B cell (primary cell): ENCODE measurements around the gene HSPA12B. TPM values are rescaled to one million over a fixed set of nuclear protein-coding genes. Genes with fewer than 3 reads are reported as not detected.

Experiments
- ATAC-seq: fragments of 200-7000 bp; cut with Tn5 transposase; one replicate; pipeline ENCODE4 v1.10.0; 2021; ENCODE audit warnings: low read depth, mild to moderate bottlenecking, moderate number of reproducible peaks, moderate library complexity
- CTCF ChIA-PET: fragments of 350-600 bp; sonication (Branson Sonifier 250); formaldehyde crosslinking; loops from one replicate; lab custom pipeline; 2021; ENCODE audit warnings: antibody characterized with exemption, inconsistent platforms; lab: Charles Lee
- POLR2A ChIA-PET: fragments of 350-600 bp; sonication (Branson Sonifier 250); formaldehyde crosslinking; loops from one replicate; lab custom pipeline; 2021; ENCODE audit warnings: antibody characterized with exemption; lab: Charles Lee
- DNase-seq: peaks from one replicate; pipeline ENCODE4 v3.0.0; 2013
- H2AFZ ChIP-seq: 2 replicates; pipeline ENCODE4 v1.6.1; 2012; ENCODE audit warnings: mild to moderate bottlenecking, low read depth, low read length; ENCODE audit not compliant: insufficient read depth, poor library complexity, severe bottlenecking
- H3K27ac ChIP-seq, 2 donors: 1 replicate in 1 of 2; 2 replicates in 1 of 2; pipeline ENCODE4 v1.5.1; 2012 to 2013; ENCODE audit warnings: low read length in 2 of 2, mild to moderate bottlenecking in 2 of 2, moderate library complexity in 1 of 2
- H3K27me3 ChIP-seq, 4 experiments: fragments of 200-600 bp in 1 of 4; sonication (generic) in 1 of 4; replicated peaks in 1 of 4; 1 replicate in 2 of 4; 2 replicates in 2 of 4; pipeline versions ENCODE4 v1.6.1 to v1.7.0; 2013 to 2016; ENCODE audit warnings: low read length in 3 of 4, mild to moderate bottlenecking in 2 of 4, mixed read lengths in 1 of 4, moderate library complexity in 1 of 4; ENCODE audit not compliant: insufficient read depth in 4 of 4, control insufficient read depth in 3 of 4; ENCODE audit errors: control extremely low read depth in 1 of 4
- H3K36me3 ChIP-seq, 2 experiments: replicated peaks in 1 of 2; 1 replicate in 1 of 2; 2 replicates in 1 of 2; pipeline versions ENCODE4 v1.6.1 to v1.7.1; 2013; ENCODE audit warnings: low read length in 1 of 2; ENCODE audit not compliant: insufficient read depth in 2 of 2, control insufficient read depth in 1 of 2; ENCODE audit errors: control extremely low read depth in 1 of 2, extremely low read depth in 1 of 2
- H3K4me1 ChIP-seq, 2 donors: fragments of 200-600 bp in 1 of 2; sonication (generic) in 1 of 2; 1 replicate in 1 of 2; 2 replicates in 1 of 2; pipeline versions ENCODE4 v1.5.1 to v1.6.1; 2013 to 2017; ENCODE audit warnings: low read length in 2 of 2; ENCODE audit not compliant: control insufficient read depth in 2 of 2, insufficient read depth in 2 of 2
- H3K4me2 ChIP-seq: replicated peaks from 2 replicates; pipeline ENCODE3; 2012; ENCODE audit warnings: mild to moderate bottlenecking, low read depth, low read length; ENCODE audit not compliant: poor library complexity, severe bottlenecking
- H3K4me3 ChIP-seq, 5 experiments: fragments of 200-600 bp in 1 of 5; sonication (generic) in 1 of 5; 1 replicate in 3 of 5; 2 replicates in 2 of 5; pipeline versions ENCODE4 v1.5.1 to v1.7.0; 2011 to 2016; ENCODE audit warnings: low read length in 4 of 5, mild to moderate bottlenecking in 4 of 5, low read depth in 2 of 5, control low read depth in 1 of 5, moderate library complexity in 1 of 5; ENCODE audit not compliant: insufficient read depth in 1 of 5; ENCODE audit errors: control extremely low read depth in 1 of 5, extremely low read depth in 1 of 5
- H3K79me2 ChIP-seq: fragments of 200-600 bp; sonication (generic); one replicate; pipeline ENCODE4 v1.6.0; 2016; ENCODE audit warnings: low read length; ENCODE audit not compliant: control insufficient read depth, insufficient read depth
- H3K9ac ChIP-seq: fragments of 200-600 bp; sonication (generic); 2 replicates; pipeline ENCODE4 v1.6.1; 2017; ENCODE audit warnings: mild to moderate bottlenecking, low read length, moderate library complexity
- H3K9me3 ChIP-seq, 3 donors: one replicate each; pipeline versions ENCODE4 v1.6.1 to v1.7.1; 2013; ENCODE audit warnings: low read length in 2 of 3; ENCODE audit not compliant: control insufficient read depth in 2 of 3, insufficient read depth in 1 of 3; ENCODE audit errors: control extremely low read depth in 1 of 3
- H4K20me1 ChIP-seq: 2 replicates; pipeline ENCODE4 v1.6.0; 2012; ENCODE audit warnings: mild to moderate bottlenecking, low read length; ENCODE audit not compliant: insufficient read depth, control insufficient read depth, poor library complexity, severe bottlenecking
- H3K27ac Mint-ChIP-seq: one replicate; pipeline ENCODE4 v1.8.0; 2021; ENCODE audit warnings: mixed read lengths
- H3K27me3 Mint-ChIP-seq: one replicate; pipeline ENCODE4 v1.8.0; 2021; ENCODE audit warnings: mixed read lengths
- H3K4me1 Mint-ChIP-seq: one replicate; pipeline ENCODE4 v1.8.0; 2021; ENCODE audit warnings: mixed read lengths
- H3K4me3 Mint-ChIP-seq: one replicate; pipeline ENCODE4 v1.8.0; 2021; ENCODE audit warnings: mixed read lengths
- H3K9me3 Mint-ChIP-seq: one replicate; pipeline ENCODE4 v1.8.0; 2022; ENCODE audit warnings: mixed read lengths; ENCODE audit not compliant: insufficient read depth
- EZH2 ChIP-seq: IDR thresholded peaks from 2 replicates; pipeline ENCODE4 v1.6.1; 2012; ENCODE audit warnings: borderline replicate concordance, low read depth, mild to moderate bottlenecking, moderate library complexity, low read length; ENCODE audit not compliant: insufficient read depth, poor library complexity, severe bottlenecking
- WGBS: methylation state at CpG from one replicate; pipeline ENCODE4 v1.1.5; 2013; ENCODE audit warnings: missing lambda C conversion rate; ENCODE audit not compliant: insufficient coverage; 5-methylcytosine and 5-hydroxymethylcytosine counted together
- intact Hi-C: fragments of 100-400 bp; cut with micrococcal nuclease; formaldehyde crosslinking; loops from one replicate; pipeline ENCODE4 v1.10.0; 2022
- polyA plus RNA-seq: library from polyadenylated mRNA; depleted of rRNA; stranded (reverse); fragments of >200 nt; gene quantifications from 2 replicates; pipeline ENCODE4 v1.2.3, GENCODE V29; 2012
- total RNA-seq, 2 donors: library from RNA; stranded (reverse); fragments of 120-200 nt in 1 of 2; gene quantifications; 1 replicate in 1 of 2; 2 replicates in 1 of 2; pipeline versions ENCODE4 v1.2.3 to v1.2.4, GENCODE V29; 2013 to 2022
- TF ChIP-seq, protein P1 (sequence below): fragments of 200-600 bp; IDR thresholded peaks from one replicate; pipeline ENCODE4 v1.8.0; 2022; ENCODE audit warnings: antibody characterized with exemption, mild to moderate bottlenecking

The HSPA12B gene
- total and polyA plus RNA-seq, 2 donors (not counting 1 experiment from before 2014, with no cell fraction given): not detected

DNA sequence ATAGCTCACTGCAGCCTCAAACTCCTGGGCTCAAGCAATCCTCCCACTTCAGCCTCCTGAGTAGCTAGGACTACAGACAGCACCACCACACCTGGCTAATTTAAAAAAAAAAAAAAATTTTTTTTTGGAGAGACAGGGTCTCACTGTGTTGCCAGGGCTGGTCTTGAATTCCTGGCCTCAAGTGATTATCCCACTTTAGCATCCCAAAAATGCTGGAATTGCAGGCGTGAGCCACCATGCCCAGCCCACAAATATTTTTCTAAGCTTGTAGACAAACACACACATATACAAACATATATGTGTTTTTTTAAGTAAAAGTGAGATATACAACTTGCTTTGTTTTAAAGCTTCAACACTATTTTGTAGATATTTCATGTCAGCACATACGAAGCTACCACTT lies 10.8 kb downstream of the HSPA12B start:
- Histone ChIP-seq H4K20me1 (no peaks in the 10 kb centered on the region), H2AFZ (no peak overlapping the region), H3K9ac (no peak overlapping the region), H3K9me3 (peaks cover 0 to 10% (median 0%) of the 10 kb centered on the region in 3 donors), H3K79me2 (no peaks in the 10 kb centered on the region), H3K27me3 (peaks cover 0 to 26% (median 2%) of the 10 kb centered on the region in 4 experiments), H3K36me3 (no peaks in the 10 kb centered on the region), H3K27ac (no peak overlapping the region), H3K4me2 (no peak overlapping the region), H3K4me3 (no peak overlapping the region), H3K4me1 (peaks cover 0 to 8% of the 10 kb centered on the region in 2 donors)
- TF ChIP-seq EZH2: no peak
- TF ChIP-seq, protein P1, sequence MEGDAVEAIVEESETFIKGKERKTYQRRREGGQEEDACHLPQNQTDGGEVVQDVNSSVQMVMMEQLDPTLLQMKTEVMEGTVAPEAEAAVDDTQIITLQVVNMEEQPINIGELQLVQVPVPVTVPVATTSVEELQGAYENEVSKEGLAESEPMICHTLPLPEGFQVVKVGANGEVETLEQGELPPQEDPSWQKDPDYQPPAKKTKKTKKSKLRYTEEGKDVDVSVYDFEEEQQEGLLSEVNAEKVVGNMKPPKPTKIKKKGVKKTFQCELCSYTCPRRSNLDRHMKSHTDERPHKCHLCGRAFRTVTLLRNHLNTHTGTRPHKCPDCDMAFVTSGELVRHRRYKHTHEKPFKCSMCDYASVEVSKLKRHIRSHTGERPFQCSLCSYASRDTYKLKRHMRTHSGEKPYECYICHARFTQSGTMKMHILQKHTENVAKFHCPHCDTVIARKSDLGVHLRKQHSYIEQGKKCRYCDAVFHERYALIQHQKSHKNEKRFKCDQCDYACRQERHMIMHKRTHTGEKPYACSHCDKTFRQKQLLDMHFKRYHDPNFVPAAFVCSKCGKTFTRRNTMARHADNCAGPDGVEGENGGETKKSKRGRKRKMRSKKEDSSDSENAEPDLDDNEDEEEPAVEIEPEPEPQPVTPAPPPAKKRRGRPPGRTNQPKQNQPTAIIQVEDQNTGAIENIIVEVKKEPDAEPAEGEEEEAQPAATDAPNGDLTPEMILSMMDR: no peak
- POLR2A ChIA-PET: no interaction called here
- Mint-ChIP-seq H3K4me1 (peaks cover 4% of the 10 kb centered on the region), H3K4me3 (no peak overlapping the region), H3K27me3 (peaks cover 30% of the 10 kb centered on the region), H3K27ac (no peak overlapping the region), H3K9me3 (no peaks in the 10 kb centered on the region)
- DNase-seq: no peak
- CTCF ChIA-PET: no interaction called here
- intact Hi-C loops: no loop called here
- no CpG with 5 or more reads among the region's 2 CpGs for WGBS
- ATAC-seq: no peak

- WGBS: 100% methylated on average over 1 of the region's 1 CpG
- ChIA-PET CTCF (no interaction called here), POLR2A (no interaction called here)
- Histone ChIP-seq H4K20me1 (no peaks in the 10 kb centered on the region), H3K9ac (no peak overlapping the region), H3K4me2 (no peak overlapping the region), H3K27me3 (peaks cover 0 to 26% (median 2%) of the 10 kb centered on the region in 4 experiments), H3K4me3 (no peak overlapping the region), H3K9me3 (peaks cover 0 to 10% (median 0%) of the 10 kb centered on the region in 3 donors), H3K27ac (no peak overlapping the region), H2AFZ (no peak overlapping the region), H3K79me2 (no peaks in the 10 kb centered on the region), H3K4me1 (peaks cover 0 to 8% of the 10 kb centered on the region in 2 donors), H3K36me3 (no peaks in the 10 kb centered on the region)
- TF ChIP-seq EZH2: no peak
- TF ChIP-seq, protein P1: no peak
- DNase-seq (no peak), ATAC-seq (no peak)
- H3K9me3 Mint-ChIP-seq: no peaks in the 10 kb centered on the region
- H3K27me3 Mint-ChIP-seq: peaks cover 29% of the 10 kb centered on the region
- H3K27ac Mint-ChIP-seq: no peak overlapping the region
- intact Hi-C loops: loop anchor here (2.0 kb wide), 1 partner anchor 25 kb away; no protein-coding TSS in a partner anchor
- H3K4me1 Mint-ChIP-seq: peaks cover 4% of the 10 kb centered on the region
- H3K4me3 Mint-ChIP-seq: no peak overlapping the region
Observed at GRCh38 chr20:3744037-3744436, 11.6 kb downstream of the HSPA12B start.
